ENCODE results near the gene HS3ST3B1.

The HS3ST3B1 gene

GRCh38 chr17:14331225-14331981 is 30.5 kb downstream of the HS3ST3B1 start:
- Histone ChIP-seq H3K27me3 (replicated peaks; ENCODE audit: insufficient read depth, low read length) (no peaks in the 10 kb centered on the region), H2AFZ (ENCODE audit: low read length) (no peak overlapping the region), H3F3A (ENCODE audit: insufficient read depth, low read length) (no peaks in the 10 kb centered on the region), H3K4me1 (ENCODE audit: low read length) (no peaks in the 10 kb centered on the region), H3K9ac (ENCODE audit: low read length) (no peak overlapping the region), H3K27ac (ENCODE audit: low read length) (no peak overlapping the region), H3K4me2 (ENCODE audit: low read depth, low read length) (no peak overlapping the region), H4K20me1 (ENCODE audit: insufficient read depth, low read length) (no peaks in the 10 kb centered on the region), H3K79me2 (ENCODE audit: low read length) (no peaks in the 10 kb centered on the region), H3K9me3 (replicated peaks; ENCODE audit: insufficient read depth, low read length) (no peaks in the 10 kb centered on the region), H3K4me3 (ENCODE audit: low read length) (no peak overlapping the region), H3K36me3 (replicated peaks; ENCODE audit: insufficient read depth, low read length) (no peaks in the 10 kb centered on the region), H3K9me2 (replicated peaks; ENCODE audit: insufficient read depth, low read length) (no peaks in the 10 kb centered on the region)
- no peak for DNase-seq
- TF ChIP-seq EZH2phosphoT487 (IDR thresholded peaks at IDR 0.05; ENCODE audit: low read length) = no peak
- TF ChIP-seq CTCF (IDR thresholded peaks at IDR 0.05; ENCODE audit: low read length) = no peak

GRCh38 chr17:14331982-14332298 is 31.1 kb downstream of the HS3ST3B1 start:
- Histone ChIP-seq H3F3A (ENCODE audit: insufficient read depth, low read length) (no peaks in the 10 kb centered on the region), H2AFZ (ENCODE audit: low read length) (no peak overlapping the region), H3K79me2 (ENCODE audit: low read length) (no peaks in the 10 kb centered on the region), H4K20me1 (ENCODE audit: insufficient read depth, low read length) (no peaks in the 10 kb centered on the region), H3K4me3 (ENCODE audit: low read length) (no peak overlapping the region), H3K9ac (ENCODE audit: low read length) (no peak overlapping the region), H3K9me3 (replicated peaks; ENCODE audit: insufficient read depth, low read length) (no peaks in the 10 kb centered on the region), H3K27ac (ENCODE audit: low read length) (no peak overlapping the region), H3K27me3 (replicated peaks; ENCODE audit: insufficient read depth, low read length) (no peaks in the 10 kb centered on the region), H3K9me2 (replicated peaks; ENCODE audit: insufficient read depth, low read length) (no peaks in the 10 kb centered on the region), H3K4me2 (ENCODE audit: low read depth, low read length) (no peak overlapping the region), H3K4me1 (ENCODE audit: low read length) (no peaks in the 10 kb centered on the region), H3K36me3 (replicated peaks; ENCODE audit: insufficient read depth, low read length) (no peaks in the 10 kb centered on the region)
- DNase-seq = no peak
- no peak for TF ChIP-seq EZH2 (optimal IDR thresholded peaks at IDR 0.05; ENCODE audit: low read depth, low read length)
- no peak for TF ChIP-seq CTCF (IDR thresholded peaks at IDR 0.05; ENCODE audit: low read length)
- no peak for TF ChIP-seq EZH2phosphoT487 (IDR thresholded peaks at IDR 0.05; ENCODE audit: low read length)

- H3K27ac ChIP-seq (ENCODE audit: low read length) = no peak overlapping the region
- H3K9ac ChIP-seq (ENCODE audit: low read length) = no peak overlapping the region
- TF ChIP-seq EZH2 (optimal IDR thresholded peaks at IDR 0.05; ENCODE audit: low read depth, low read length) = no peak
- TF ChIP-seq CTCF (IDR thresholded peaks at IDR 0.05; ENCODE audit: low read length) = no peak
- TF ChIP-seq EZH2phosphoT487 (IDR thresholded peaks at IDR 0.05; ENCODE audit: low read length) = no peak
Measured at GRCh38 chr17:14332331-14332730, 31.4 kb downstream of the HS3ST3B1 start.

More at GRCh38 chr17:14332331-14332730, 31.4 kb downstream of the HS3ST3B1 start:
- Histone ChIP-seq H3K27me3 (replicated peaks; ENCODE audit: insufficient read depth, low read length) (no peaks in the 10 kb centered on the region), H2AFZ (ENCODE audit: low read length) (no peak overlapping the region), H3K9me2 (replicated peaks; ENCODE audit: insufficient read depth, low read length) (no peaks in the 10 kb centered on the region), H3K4me3 (ENCODE audit: low read length) (no peak overlapping the region), H3K9me3 (replicated peaks; ENCODE audit: insufficient read depth, low read length) (no peaks in the 10 kb centered on the region), H4K20me1 (ENCODE audit: insufficient read depth, low read length) (no peaks in the 10 kb centered on the region), H3K4me2 (ENCODE audit: low read depth, low read length) (no peak overlapping the region), H3F3A (ENCODE audit: insufficient read depth, low read length) (no peaks in the 10 kb centered on the region), H3K79me2 (ENCODE audit: low read length) (no peaks in the 10 kb centered on the region), H3K4me1 (ENCODE audit: low read length) (no peaks in the 10 kb centered on the region), H3K36me3 (replicated peaks; ENCODE audit: insufficient read depth, low read length) (no peaks in the 10 kb centered on the region)
- no peak for DNase-seq
